SK-N-DZ (cell line): ENCODE results near the gene DAAM1. TPM values are rescaled to one million over a fixed set of nuclear protein-coding genes. Genes with fewer than 3 reads are reported as not detected.

Experiments used
- DNase-seq: peaks from one replicate; pipeline ENCODE4 v3.0.0-alpha.2; 2015; ENCODE audit warnings: low spot score
- polyA plus RNA-seq, 2 experiments: library from polyadenylated mRNA; depleted of rRNA; stranded (reverse); fragments of >200 nt; gene quantifications; 2 replicates each; pipeline ENCODE4 v1.2.3, GENCODE V29; 2014

DAAM1 gene
- polyA plus RNA-seq (2014; cell fraction: cytosol; rRNA removed), result 14.0 and 18.4 TPM in 2 replicates
- 11.8 and 26.0 TPM in 2 replicates for polyA plus RNA-seq (2014; cell fraction: nucleus; rRNA removed)

GRCh38 chr14:59188461-59189090, at the start of gene DAAM1:
Gene DAAM1 (plus strand): TSS chr14:59188667. CDS start chr14:59263478, 74,811 bp downstream.
- DNase-seq, result peak; percentile 98

GRCh38 chr14:59139324-59139723, 49.1 kb upstream of the DAAM1 start:
- DNase-seq, result no peak

GRCh38 chr14:59140106-59140843, 48.2 kb upstream of the DAAM1 start:
- DNase-seq, result no peak

- no peak for DNase-seq
Measured at GRCh38 chr14:59146484-59146883, 42.0 kb upstream of the DAAM1 start.

GRCh38 chr14:59147007-59147406, 41.5 kb upstream of the DAAM1 start:
- no peak for DNase-seq

- no peak for DNase-seq
Measured at GRCh38 chr14:59148334-59148900, 40.0 kb upstream of the DAAM1 start.

GRCh38 chr14:59150990-59151389, 37.5 kb upstream of the DAAM1 start:
- no peak for DNase-seq

GRCh38 chr14:59154373-59154772, 34.1 kb upstream of the DAAM1 start:
- DNase-seq, result no peak

- no peak for DNase-seq
Measured at GRCh38 chr14:59155886-59156285, 32.6 kb upstream of the DAAM1 start.

- DNase-seq, result no peak
Measured at GRCh38 chr14:59159169-59159568, 29.3 kb upstream of the DAAM1 start.

- DNase-seq, result no peak
Measured at GRCh38 chr14:59160506-59160905, 28.0 kb upstream of the DAAM1 start.

GRCh38 chr14:59161561-59162175, 26.8 kb upstream of the DAAM1 start:
- DNase-seq, result no peak

- DNase-seq, result no peak
Measured at GRCh38 chr14:59166258-59166657, 22.2 kb upstream of the DAAM1 start.

- no peak for DNase-seq
Measured at GRCh38 chr14:59175404-59175803, 13.1 kb upstream of the DAAM1 start.

GRCh38 chr14:59176765-59177164, 11.7 kb upstream of the DAAM1 start:
- DNase-seq, result no peak

GRCh38 chr14:59177262-59177661, 11.2 kb upstream of the DAAM1 start:
- no peak for DNase-seq

- DNase-seq, result no peak
Measured at GRCh38 chr14:59181791-59182190, 6.7 kb upstream of the DAAM1 start.

GRCh38 chr14:59182641-59183040, 5.8 kb upstream of the DAAM1 start:
- no peak for DNase-seq

- DNase-seq, result no peak
Measured at GRCh38 chr14:59183150-59183549, 5.3 kb upstream of the DAAM1 start.

- DNase-seq, result no peak
Measured at GRCh38 chr14:59184396-59184795, 4.1 kb upstream of the DAAM1 start.

- no peak for DNase-seq
Measured at GRCh38 chr14:59185676-59186075, 2.8 kb upstream of the DAAM1 start.

- DNase-seq, result no peak
Measured at GRCh38 chr14:59186306-59186705, 2.2 kb upstream of the DAAM1 start.
